Breast epithelium (tissue), 3 donors: ENCODE results near the gene TMEM266.

Experiments used
- CTCF ChIP-seq, 3 donors: fragments of 450-650 bp; IDR thresholded peaks; one replicate each; pipeline ENCODE4 v1.5.1; 2016 to 2017; ENCODE audit warnings: antibody characterized with exemption in 3 of 3, mild to moderate bottlenecking in 3 of 3, moderate library complexity in 3 of 3
- POLR2AphosphoS5 ChIP-seq, 3 donors: sonication (generic); formaldehyde crosslinking; IDR thresholded peaks; one replicate each; pipeline ENCODE4 v1.6.1; 2017; ENCODE audit warnings: antibody characterized with exemption in 3 of 3

GRCh38 chr15:76064375-76064774 is 4.6 kb downstream of the TMEM266 start:
- TF ChIP-seq POLR2AphosphoS5 (IDR thresholded peaks at IDR 0.05) (no peak), CTCF (IDR thresholded peaks at IDR 0.05) (no peak)
